MM.1S (cell line): ENCODE measurements around the gene MYOF.

Experiments
- DNase-seq: peaks from one replicate; pipeline ENCODE4 v3.0.0-alpha.2; 2015
- H2AFZ ChIP-seq: fragments of 300-600 bp; sonication (generic); 2 replicates; pipeline ENCODE4 v1.6.0; 2016; ENCODE audit warnings: antibody characterized with exemption, low read length
- H3F3A ChIP-seq: fragments of 300-600 bp; sonication (generic); 2 replicates; pipeline ENCODE4 v1.6.1; 2016; ENCODE audit warnings: mild to moderate bottlenecking, antibody characterized with exemption, low read length, moderate library complexity, mixed read lengths; ENCODE audit not compliant: insufficient read depth
- H3K27ac ChIP-seq: fragments of 300-600 bp; sonication (generic); 2 replicates; pipeline ENCODE4 v1.5.1; 2016; ENCODE audit warnings: mild to moderate bottlenecking, low read length
- H3K27me3 ChIP-seq: fragments of 300-600 bp; sonication (generic); replicated peaks from 2 replicates; pipeline ENCODE4 v1.6.0; 2016; ENCODE audit warnings: low read length; ENCODE audit not compliant: insufficient read depth
- H3K36me3 ChIP-seq: fragments of 300-600 bp; sonication (generic); replicated peaks from 2 replicates; pipeline ENCODE4 v1.6.1; 2016; ENCODE audit warnings: mild to moderate bottlenecking, low read length, mixed read lengths; ENCODE audit not compliant: insufficient read depth
- H3K4me1 ChIP-seq: fragments of 300-600 bp; sonication (generic); 2 replicates; pipeline ENCODE4 v1.6.1; 2016; ENCODE audit warnings: low read length, mixed read lengths
- H3K4me2 ChIP-seq: fragments of 300-600 bp; sonication (generic); 2 replicates; pipeline ENCODE4 v1.6.0; 2016; ENCODE audit warnings: low read depth, low read length
- H3K4me3 ChIP-seq: fragments of 300-600 bp; sonication (generic); 2 replicates; pipeline ENCODE4 v1.5.1; 2016; ENCODE audit warnings: low read length, mixed read lengths
- H3K79me2 ChIP-seq: fragments of 300-600 bp; sonication (generic); 2 replicates; pipeline ENCODE4 v1.6.1; 2016; ENCODE audit warnings: mixed run types, low read length, mixed read lengths
- H3K9ac ChIP-seq: fragments of 300-600 bp; sonication (generic); 2 replicates; pipeline ENCODE4 v1.6.1; 2016; ENCODE audit warnings: low read length, mixed read lengths
- H3K9me2 ChIP-seq: fragments of 300-600 bp; sonication (generic); replicated peaks from 2 replicates; pipeline ENCODE4 v1.6.1; 2016; ENCODE audit warnings: mild to moderate bottlenecking, low read length, mixed read lengths; ENCODE audit not compliant: insufficient read depth
- H3K9me3 ChIP-seq: fragments of 300-600 bp; sonication (generic); replicated peaks from 2 replicates; pipeline ENCODE4 v1.6.1; 2016; ENCODE audit warnings: mild to moderate bottlenecking, low read length, mixed read lengths; ENCODE audit not compliant: insufficient read depth
- H4K20me1 ChIP-seq: fragments of 300-600 bp; sonication (generic); 2 replicates; pipeline ENCODE4 v1.6.1; 2016; ENCODE audit warnings: mild to moderate bottlenecking, low read length, moderate library complexity, mixed read lengths; ENCODE audit not compliant: insufficient read depth
- CTCF ChIP-seq: fragments of 300-600 bp; sonication (generic); IDR thresholded peaks from 2 replicates; pipeline ENCODE4 v1.5.1; 2016; ENCODE audit warnings: antibody characterized with exemption, low read length, mixed read lengths
- EZH2 ChIP-seq: fragments of 300-600 bp; sonication (generic); optimal IDR thresholded peaks from 2 replicates; pipeline ENCODE3; 2017; ENCODE audit warnings: low read depth, mild to moderate bottlenecking, antibody characterized with exemption, low read length, mixed read lengths
- EZH2phosphoT487 ChIP-seq: fragments of 300-600 bp; sonication (generic); IDR thresholded peaks from 2 replicates; pipeline ENCODE4 v1.6.1; 2018; ENCODE audit warnings: antibody characterized with exemption, low read length

Gene MYOF

GRCh38 chr10:93454146-93454545 is 28.0 kb downstream of the MYOF start:
- Histone ChIP-seq H3K9me2 (no peaks in the 10 kb centered on the region), H3K4me3 (no peak overlapping the region), H3F3A (no peaks in the 10 kb centered on the region), H3K9me3 (no peaks in the 10 kb centered on the region), H3K27ac (no peak overlapping the region), H3K4me2 (no peak overlapping the region), H3K9ac (no peak overlapping the region), H3K36me3 (no peaks in the 10 kb centered on the region), H4K20me1 (no peaks in the 10 kb centered on the region), H3K79me2 (no peaks in the 10 kb centered on the region), H3K27me3 (no peaks in the 10 kb centered on the region), H2AFZ (no peak overlapping the region), H3K4me1 (no peaks in the 10 kb centered on the region)
- TF ChIP-seq EZH2phosphoT487 (no peak), CTCF (no peak), EZH2 (no peak)
- no peak for DNase-seq

DNA sequence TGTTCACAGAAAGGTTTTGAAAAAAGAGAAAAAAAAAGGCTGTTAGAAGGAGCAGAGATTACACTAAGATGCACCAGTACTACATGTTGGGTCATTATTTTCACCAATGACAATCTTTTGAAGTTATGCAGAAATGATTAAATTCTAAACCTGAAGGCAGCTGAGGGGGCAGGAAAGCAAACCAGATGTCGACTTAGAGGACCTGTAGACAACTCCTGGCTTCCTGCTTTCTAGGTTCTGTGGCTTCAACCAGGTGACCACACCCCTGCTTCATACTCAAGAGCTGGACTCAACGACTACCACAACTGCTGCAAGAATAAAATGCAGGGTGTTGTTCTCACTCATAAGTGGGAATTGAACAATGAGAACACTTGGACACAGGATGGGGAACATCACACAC is 30.0 kb downstream of the MYOF start:
- no peak for DNase-seq
- TF ChIP-seq EZH2phosphoT487 (no peak), EZH2 (no peak), CTCF (no peak)
- Histone ChIP-seq H2AFZ (no peak overlapping the region), H3K4me3 (no peak overlapping the region), H3F3A (no peaks in the 10 kb centered on the region), H3K9ac (no peak overlapping the region), H4K20me1 (no peaks in the 10 kb centered on the region), H3K9me2 (no peaks in the 10 kb centered on the region), H3K4me2 (no peak overlapping the region), H3K9me3 (no peaks in the 10 kb centered on the region), H3K36me3 (no peaks in the 10 kb centered on the region), H3K79me2 (no peaks in the 10 kb centered on the region), H3K27me3 (no peaks in the 10 kb centered on the region), H3K4me1 (no peaks in the 10 kb centered on the region), H3K27ac (no peak overlapping the region)

DNA sequence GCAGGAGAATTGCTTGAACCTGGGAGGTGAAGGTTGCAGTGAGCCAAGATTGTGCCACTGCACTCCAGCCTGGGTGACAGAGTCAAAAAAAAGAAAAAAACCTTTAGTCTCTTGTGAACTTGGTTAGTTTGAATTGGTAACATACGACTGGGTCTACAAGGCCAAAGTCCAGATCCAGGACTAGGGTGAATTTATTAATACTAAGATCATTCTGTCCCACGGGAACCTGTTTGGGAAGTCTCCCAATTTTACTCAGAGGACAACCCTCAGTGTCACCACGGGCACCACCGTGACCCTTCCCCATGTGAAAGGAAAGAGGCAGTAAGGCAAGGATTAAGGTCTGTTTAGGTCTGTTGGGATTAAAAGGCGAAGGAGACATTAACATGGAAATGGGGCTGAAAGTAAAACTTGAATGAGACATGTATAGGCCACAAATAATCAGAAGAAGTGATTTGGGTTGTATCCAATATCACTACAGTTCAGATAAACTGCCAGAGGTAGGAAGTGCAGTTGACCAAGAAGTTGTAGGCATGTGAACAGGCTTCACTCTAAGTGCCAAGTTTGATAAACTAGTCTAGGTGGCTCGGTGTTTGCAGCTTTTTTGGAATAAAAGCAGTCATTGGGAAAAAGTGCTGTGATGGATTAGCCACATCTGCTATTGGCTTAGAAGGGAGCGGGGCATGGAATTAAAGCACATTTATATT is 30.7 kb downstream of the MYOF start:
- Histone ChIP-seq H2AFZ (no peak overlapping the region), H3F3A (no peaks in the 10 kb centered on the region), H3K9ac (no peak overlapping the region), H3K27ac (no peak overlapping the region), H3K4me2 (no peak overlapping the region), H3K9me3 (no peaks in the 10 kb centered on the region), H3K36me3 (no peaks in the 10 kb centered on the region), H4K20me1 (no peaks in the 10 kb centered on the region), H3K4me3 (no peak overlapping the region), H3K4me1 (no peaks in the 10 kb centered on the region), H3K79me2 (no peaks in the 10 kb centered on the region), H3K9me2 (no peaks in the 10 kb centered on the region), H3K27me3 (no peaks in the 10 kb centered on the region)
- TF ChIP-seq EZH2phosphoT487 (no peak), EZH2 (no peak), CTCF (no peak)
- DNase-seq, result no peak
